C4-2B (cell line): ENCODE data around the gene MVB12B.

ENCODE experiments used
- ZFX ChIP-seq: fragments of 450-650 bp; IDR thresholded peaks from 2 replicates; pipeline ENCODE4 v1.6.1; 2017
- TF ChIP-seq, protein P1 (sequence below): fragments of 450-650 bp; conservative IDR thresholded peaks from 2 replicates; pipeline ENCODE4 v1.5.1; 2017; ENCODE audit warnings: mild to moderate bottlenecking

- TF ChIP-seq, protein P1, sequence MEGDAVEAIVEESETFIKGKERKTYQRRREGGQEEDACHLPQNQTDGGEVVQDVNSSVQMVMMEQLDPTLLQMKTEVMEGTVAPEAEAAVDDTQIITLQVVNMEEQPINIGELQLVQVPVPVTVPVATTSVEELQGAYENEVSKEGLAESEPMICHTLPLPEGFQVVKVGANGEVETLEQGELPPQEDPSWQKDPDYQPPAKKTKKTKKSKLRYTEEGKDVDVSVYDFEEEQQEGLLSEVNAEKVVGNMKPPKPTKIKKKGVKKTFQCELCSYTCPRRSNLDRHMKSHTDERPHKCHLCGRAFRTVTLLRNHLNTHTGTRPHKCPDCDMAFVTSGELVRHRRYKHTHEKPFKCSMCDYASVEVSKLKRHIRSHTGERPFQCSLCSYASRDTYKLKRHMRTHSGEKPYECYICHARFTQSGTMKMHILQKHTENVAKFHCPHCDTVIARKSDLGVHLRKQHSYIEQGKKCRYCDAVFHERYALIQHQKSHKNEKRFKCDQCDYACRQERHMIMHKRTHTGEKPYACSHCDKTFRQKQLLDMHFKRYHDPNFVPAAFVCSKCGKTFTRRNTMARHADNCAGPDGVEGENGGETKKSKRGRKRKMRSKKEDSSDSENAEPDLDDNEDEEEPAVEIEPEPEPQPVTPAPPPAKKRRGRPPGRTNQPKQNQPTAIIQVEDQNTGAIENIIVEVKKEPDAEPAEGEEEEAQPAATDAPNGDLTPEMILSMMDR = no peak
- no peak for TF ChIP-seq ZFX
Measured at GRCh38 chr9:126394802-126395201, 68.2 kb downstream of the MVB12B start.
